ENCODE data around the gene ARPC5L.
"Not testable (repeated sequence)": the region's sequence is repeated elsewhere in the genome, so short reads cannot be mapped to it uniquely, and the experiment has no call there.

Gene ARPC5L

GRCh38 chr9:124894035-124894740, 32.3 kb downstream of the ARPC5L start:
- DNase-seq (ENCODE audit: low read depth), result no peak

DNA sequence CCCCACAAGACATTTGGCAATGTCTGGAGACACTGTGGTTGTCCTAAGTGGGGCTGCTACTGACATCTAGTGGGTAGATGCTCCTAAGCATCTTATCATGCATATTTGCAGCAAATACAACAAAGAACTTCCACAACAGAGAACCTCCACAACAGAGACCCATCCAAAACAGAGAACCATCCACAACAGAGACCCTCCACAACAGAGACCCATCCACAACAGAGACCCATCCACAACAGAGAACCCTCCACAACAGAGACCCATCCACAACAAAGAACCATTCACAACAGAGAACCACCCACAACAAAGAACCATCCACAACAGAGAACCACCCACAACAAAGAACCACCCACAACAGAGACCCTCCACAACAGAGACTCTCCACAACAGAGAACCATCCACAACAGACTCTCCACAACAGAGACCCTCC, 32.8 kb downstream of the ARPC5L start:
- peak; percentile 12 for DNase-seq (ENCODE audit: low read depth)

GRCh38 chr9:124897570-124898460, 35.9 kb downstream of the ARPC5L start:
- no peak for DNase-seq (ENCODE audit: low read depth)

GRCh38 chr9:124899845-124900244, 37.9 kb downstream of the ARPC5L start:
- DNase-seq (ENCODE audit: low read depth), result no peak

- no peak for DNase-seq (ENCODE audit: low read depth)
These were observed 45.0 kb downstream of the ARPC5L start for GRCh38 chr9:124906966-124907365.

- no peak for DNase-seq (ENCODE audit: low read depth)
These were observed 46.2 kb downstream of the ARPC5L start for GRCh38 chr9:124908098-124908497.

DNA sequence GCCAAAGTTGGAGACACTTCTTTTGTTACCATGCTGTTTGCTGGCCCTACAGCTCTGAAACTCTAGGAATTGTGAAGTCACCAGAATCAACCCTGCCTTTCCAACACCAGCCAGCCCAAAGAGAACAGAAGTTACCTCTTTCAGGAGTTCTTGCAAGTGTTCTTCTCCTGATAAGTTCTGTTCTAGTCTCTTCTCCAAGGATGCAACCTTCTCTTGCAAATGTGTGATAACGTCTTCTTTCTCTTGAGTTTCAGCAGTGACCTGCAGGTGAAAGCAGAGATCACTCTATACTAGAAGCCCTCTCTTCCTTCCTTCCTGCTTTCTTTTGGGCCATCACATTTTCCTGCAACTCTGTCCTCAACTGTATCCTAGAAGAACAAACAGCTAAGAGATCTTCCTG, 49.8 kb downstream of the ARPC5L start:
- DNase-seq (ENCODE audit: low read depth), result no peak

GRCh38 chr9:124913378-124913777, 51.4 kb downstream of the ARPC5L start:
- DNase-seq (ENCODE audit: low read depth), result no peak

- DNase-seq (ENCODE audit: low read depth), result no peak
These were observed 52.9 kb downstream of the ARPC5L start for GRCh38 chr9:124914753-124915405.

DNA sequence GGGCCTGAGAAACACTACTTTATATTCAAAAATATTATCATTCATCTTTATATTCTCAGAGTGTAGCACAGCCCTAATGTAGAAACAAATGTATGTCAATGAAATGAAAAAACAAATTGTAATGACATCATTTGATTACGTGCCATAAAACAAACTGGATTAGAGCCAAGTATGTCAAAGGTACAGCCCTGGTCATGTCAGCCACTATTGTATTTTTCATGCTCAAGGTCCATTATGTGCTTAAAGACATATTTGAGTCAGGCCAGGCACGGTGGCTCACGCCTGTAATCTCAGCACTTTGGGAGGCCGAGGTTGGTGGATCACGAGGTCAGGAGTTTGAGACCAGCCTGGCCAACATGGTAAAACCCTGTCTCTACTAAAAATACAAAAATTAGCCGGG, 58.5 kb downstream of the ARPC5L start:
- DNase-seq (ENCODE audit: low read depth), result not testable (repeated sequence)

All from T follicular helper cell (primary cell).